GM12864 (cell line): ENCODE data around the gene PLXNB1.

Experiments used
- DNase-seq: peaks from one replicate; pipeline ENCODE4 v3.0.0-alpha.2; 2011; ENCODE audit warnings: low read depth
- H3K4me3 ChIP-seq: 2 replicates; pipeline ENCODE4 v1.5.1; 2011; ENCODE audit warnings: mild to moderate bottlenecking, low read depth, low read length, control low read depth
- CTCF ChIP-seq: IDR thresholded peaks from 2 replicates; pipeline ENCODE4 v1.5.1; 2011; ENCODE audit warnings: low read depth, mild to moderate bottlenecking, moderate library complexity, low read length, control low read depth, inconsistent platforms; ENCODE audit errors: missing control alignments

Gene PLXNB1, protein sequence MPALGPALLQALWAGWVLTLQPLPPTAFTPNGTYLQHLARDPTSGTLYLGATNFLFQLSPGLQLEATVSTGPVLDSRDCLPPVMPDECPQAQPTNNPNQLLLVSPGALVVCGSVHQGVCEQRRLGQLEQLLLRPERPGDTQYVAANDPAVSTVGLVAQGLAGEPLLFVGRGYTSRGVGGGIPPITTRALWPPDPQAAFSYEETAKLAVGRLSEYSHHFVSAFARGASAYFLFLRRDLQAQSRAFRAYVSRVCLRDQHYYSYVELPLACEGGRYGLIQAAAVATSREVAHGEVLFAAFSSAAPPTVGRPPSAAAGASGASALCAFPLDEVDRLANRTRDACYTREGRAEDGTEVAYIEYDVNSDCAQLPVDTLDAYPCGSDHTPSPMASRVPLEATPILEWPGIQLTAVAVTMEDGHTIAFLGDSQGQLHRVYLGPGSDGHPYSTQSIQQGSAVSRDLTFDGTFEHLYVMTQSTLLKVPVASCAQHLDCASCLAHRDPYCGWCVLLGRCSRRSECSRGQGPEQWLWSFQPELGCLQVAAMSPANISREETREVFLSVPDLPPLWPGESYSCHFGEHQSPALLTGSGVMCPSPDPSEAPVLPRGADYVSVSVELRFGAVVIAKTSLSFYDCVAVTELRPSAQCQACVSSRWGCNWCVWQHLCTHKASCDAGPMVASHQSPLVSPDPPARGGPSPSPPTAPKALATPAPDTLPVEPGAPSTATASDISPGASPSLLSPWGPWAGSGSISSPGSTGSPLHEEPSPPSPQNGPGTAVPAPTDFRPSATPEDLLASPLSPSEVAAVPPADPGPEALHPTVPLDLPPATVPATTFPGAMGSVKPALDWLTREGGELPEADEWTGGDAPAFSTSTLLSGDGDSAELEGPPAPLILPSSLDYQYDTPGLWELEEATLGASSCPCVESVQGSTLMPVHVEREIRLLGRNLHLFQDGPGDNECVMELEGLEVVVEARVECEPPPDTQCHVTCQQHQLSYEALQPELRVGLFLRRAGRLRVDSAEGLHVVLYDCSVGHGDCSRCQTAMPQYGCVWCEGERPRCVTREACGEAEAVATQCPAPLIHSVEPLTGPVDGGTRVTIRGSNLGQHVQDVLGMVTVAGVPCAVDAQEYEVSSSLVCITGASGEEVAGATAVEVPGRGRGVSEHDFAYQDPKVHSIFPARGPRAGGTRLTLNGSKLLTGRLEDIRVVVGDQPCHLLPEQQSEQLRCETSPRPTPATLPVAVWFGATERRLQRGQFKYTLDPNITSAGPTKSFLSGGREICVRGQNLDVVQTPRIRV (N-terminal part only)

DNA sequence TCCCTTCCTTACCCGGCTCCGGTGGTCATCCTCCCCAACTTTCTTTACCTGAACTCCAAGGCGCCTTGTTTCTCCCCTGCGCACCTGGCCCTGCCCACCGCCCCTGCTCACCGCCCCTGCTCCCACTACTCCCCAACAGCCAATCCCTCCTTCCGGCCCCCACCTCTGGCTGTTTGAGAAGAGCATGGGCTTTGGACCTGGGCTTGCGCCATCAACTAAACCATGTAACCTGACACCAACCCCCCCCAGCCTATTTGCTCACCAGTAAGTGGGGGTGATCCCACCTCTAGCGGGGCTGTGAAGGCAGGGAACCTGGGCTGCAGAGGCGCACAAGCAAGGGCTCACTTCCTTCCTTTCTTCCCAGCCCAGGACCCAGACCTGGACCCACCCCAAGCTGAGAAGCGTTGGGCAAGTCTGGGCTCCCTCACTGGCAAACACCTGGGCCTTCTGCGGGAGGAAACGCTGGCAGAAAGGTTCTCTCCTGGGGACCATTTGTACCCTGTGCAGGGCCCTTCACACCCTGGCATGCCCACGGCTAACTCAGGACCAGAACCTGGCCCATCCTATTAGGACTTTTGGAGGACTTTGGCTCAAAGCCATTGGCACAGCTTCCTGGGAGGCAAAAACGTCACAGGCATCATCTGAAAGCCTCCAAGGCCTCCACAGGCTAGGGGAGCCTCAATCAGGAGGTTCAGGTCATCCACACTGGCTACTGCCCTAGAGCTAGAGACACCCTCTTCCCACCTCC, at the start of gene PLXNB1:
TSS of gene PLXNB1 (minus strand) at position 127 of the 748 bp plus-strand sequence. CDS start 5,475 bp downstream, outside the sequence.
- no peak for DNase-seq
- H3K4me3 ChIP-seq, result peak within 1 kb of the TSS; percentile 65
- no peak for TF ChIP-seq CTCF

DNA sequence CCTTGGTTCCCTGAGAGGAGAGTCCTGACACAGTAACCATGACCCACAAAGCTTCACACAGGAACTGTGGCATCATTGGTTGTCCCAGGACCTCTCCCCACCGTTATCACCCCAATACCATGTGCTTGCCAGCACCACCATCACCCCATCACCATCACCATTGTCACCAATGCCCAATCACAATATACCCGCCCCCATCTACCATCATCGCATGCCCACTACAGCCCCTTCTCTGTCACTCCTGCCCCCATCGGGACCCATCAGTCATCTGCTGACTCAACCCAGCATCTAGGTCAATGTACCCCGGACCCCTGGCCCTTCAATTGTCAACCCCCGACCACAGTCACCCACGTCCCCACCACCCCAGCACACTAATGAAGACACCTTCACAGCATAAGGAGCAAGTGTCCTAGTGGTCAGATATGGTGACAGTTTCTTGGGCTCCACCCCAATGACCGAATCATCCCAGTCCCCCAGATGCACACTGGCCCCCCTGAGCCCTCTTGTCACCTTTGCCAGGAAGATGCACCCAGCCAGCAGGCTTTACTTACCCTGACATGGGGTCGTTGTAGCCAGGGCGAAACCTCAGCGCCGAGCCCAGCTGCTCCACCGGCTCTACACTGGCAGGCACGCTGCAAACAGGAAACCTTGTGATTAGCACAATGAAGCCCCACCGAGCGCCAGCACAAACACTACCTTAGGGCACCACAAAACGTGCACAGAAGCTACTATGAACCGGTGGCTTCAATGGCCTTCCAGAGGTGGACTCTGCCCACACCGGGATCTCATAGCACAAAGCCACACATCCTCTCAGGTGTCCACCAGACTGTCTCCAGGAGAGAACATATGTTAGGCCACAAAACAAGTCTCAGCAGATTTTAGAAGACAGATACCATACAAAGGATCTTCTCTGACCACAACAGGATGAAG, 49.0 kb upstream of the PLXNB1 start:
- no peak for DNase-seq

GRCh38 chr3:48477959-48478520, 48.2 kb upstream of the PLXNB1 start:
- TF ChIP-seq CTCF, result no peak
- no peak for DNase-seq
- no peak overlapping the region for H3K4me3 ChIP-seq

More for the DNA sequence above, 49.0 kb upstream of the PLXNB1 start:
- TF ChIP-seq CTCF, result no peak
- no peak overlapping the region for H3K4me3 ChIP-seq

GRCh38 chr3:48476426-48477053, 46.7 kb upstream of the PLXNB1 start:
- TF ChIP-seq CTCF, result no peak
- H3K4me3 ChIP-seq, result no peak overlapping the region
- no peak for DNase-seq

GRCh38 chr3:48475188-48475587, 45.3 kb upstream of the PLXNB1 start:
- no peak for DNase-seq
- H3K4me3 ChIP-seq, result no peak overlapping the region
- TF ChIP-seq CTCF, result no peak
